HepG2 (cell line): ENCODE measurements around the gene MGMT. TPM values are rescaled to one million over a fixed set of nuclear protein-coding genes. Genes with fewer than 3 reads are reported as not detected.

Experiments
- ATAC-seq: fragments of 200-7000 bp; cut with Tn5 transposase; 3 replicates; pipeline ENCODE4 v1.9.1; 2020; ENCODE audit warnings: mild to moderate bottlenecking, moderate library complexity
- BruUV-seq: library from RNA; stranded (reverse); fragments of 400-500 nt; replicated peaks from 2 replicates; lab custom pipeline; 2021; lab: Mats Ljungman, UMichigan
- CTCF ChIA-PET: fragments of 300-600 bp; formaldehyde crosslinking; extraction: SDS; loops from one replicate; lab custom pipeline; 2021; ENCODE audit warnings: low total read pairs, inconsistent platforms, low intra/inter-chr PET ratio; lab: Yijun Ruan, JAX
- POLR2A ChIA-PET: fragments of 350-600 bp; sonication (Branson Sonifier 250); formaldehyde crosslinking; loops from one replicate; lab custom pipeline; 2020; ENCODE audit warnings: antibody characterized with exemption, inconsistent platforms; lab: Yijun Ruan, JAX
- DNase-seq: peaks from one replicate; pipeline ENCODE4 v3.0.0-alpha.2; 2015; ENCODE audit warnings: low spot score
- FAIRE-seq: peaks from 3 replicates; lab custom pipeline; 2011; peaks lifted over from hg19 to GRCh38; lab: Jason Lieb, UNC
- H2AFZ ChIP-seq: one replicate; pipeline ENCODE4 v1.6.1; 2011; ENCODE audit warnings: low read length, inconsistent platforms
- H3K27ac ChIP-seq: fragments of 300-600 bp; 3 replicates; pipeline ENCODE4 v1.8.0; 2011; ENCODE audit warnings: mixed run types, mild to moderate bottlenecking, mixed read lengths, low read length, inconsistent platforms; ENCODE audit not compliant: insufficient read depth; ENCODE audit errors: extremely low read length
- H3K27me3 ChIP-seq, 2 experiments: fragments of 200-600 bp in 1 of 2; 2 replicates in 1 of 2; 3 replicates in 1 of 2; pipeline versions ENCODE4 v1.6.0 to v1.8.0; 2011; ENCODE audit warnings: low read length in 2 of 2, mild to moderate bottlenecking in 2 of 2, moderate library complexity in 2 of 2, inconsistent platforms in 1 of 2; ENCODE audit not compliant: insufficient read depth in 2 of 2, control insufficient read depth in 1 of 2
- H3K36me3 ChIP-seq, 2 experiments: fragments of 200-600 bp in 1 of 2; replicated peaks in 1 of 2; 2 replicates in 1 of 2; 3 replicates in 1 of 2; pipeline versions ENCODE4 v1.5.1 to v1.8.0; 2011; ENCODE audit warnings: low read length in 2 of 2, inconsistent platforms in 1 of 2; ENCODE audit not compliant: insufficient read depth in 2 of 2, control insufficient read depth in 1 of 2
- H3K4me1 ChIP-seq: 2 replicates; pipeline ENCODE4 v1.5.1; 2012; ENCODE audit warnings: low read length, inconsistent platforms; ENCODE audit not compliant: insufficient read depth
- H3K4me2 ChIP-seq: 2 replicates; pipeline ENCODE4 v1.6.0; 2011; ENCODE audit warnings: low read depth, low read length, inconsistent platforms
- H3K4me3 ChIP-seq, 3 experiments: fragments of 200-600 bp in 1 of 3; sonication (generic), shearing (Covaris generic) in 1 of 3; replicated peaks in 1 of 3; 2 replicates each; pipeline ENCODE4 v1.5.1; 2011 to 2016; ENCODE audit warnings: low read length in 3 of 3, inconsistent platforms in 2 of 3, low read depth in 2 of 3, mild to moderate bottlenecking in 2 of 3, control low read depth in 1 of 3, mixed read lengths in 1 of 3; ENCODE audit not compliant: insufficient read depth in 1 of 3
- H3K79me2 ChIP-seq: one replicate; pipeline ENCODE4 v1.6.1; 2011; ENCODE audit warnings: low read length, inconsistent platforms; ENCODE audit not compliant: insufficient read depth
- H3K9ac ChIP-seq: 2 replicates; pipeline ENCODE4 v1.6.0; 2011; ENCODE audit warnings: mild to moderate bottlenecking, low read depth, low read length, inconsistent platforms; ENCODE audit not compliant: insufficient read depth
- H3K9me3 ChIP-seq: 2 replicates; pipeline ENCODE4 v1.5.1; 2012; ENCODE audit warnings: mild to moderate bottlenecking, low read length
- H4K20me1 ChIP-seq: 2 replicates; pipeline ENCODE4 v1.6.0; 2011; ENCODE audit warnings: inconsistent platforms, mild to moderate bottlenecking, low read length, moderate library complexity; ENCODE audit not compliant: insufficient read depth
- CSRNP2 ChIP-seq: sonication (generic); formaldehyde crosslinking; conservative IDR thresholded peaks from 2 replicates; pipeline ENCODE4 v1.8.0; 2022; ENCODE audit warnings: low read depth, missing genetic modification reagents
- CTCF ChIP-seq: sonication (generic); formaldehyde crosslinking; IDR thresholded peaks from 2 replicates; pipeline ENCODE4 v1.5.0; 2020; ENCODE audit warnings: mild to moderate bottlenecking, missing genetic modification reagents, moderate library complexity
- NFIC ChIP-seq: IDR thresholded peaks from 2 replicates; pipeline ENCODE4 v1.6.1; 2012; ENCODE audit warnings: mild to moderate bottlenecking, low read length, inconsistent platforms
- PITX1 ChIP-seq: sonication (generic); formaldehyde crosslinking; IDR thresholded peaks from 2 replicates; pipeline ENCODE4 v1.5.1; 2020; ENCODE audit warnings: mild to moderate bottlenecking, missing genetic modification reagents
- RBFOX2 ChIP-seq: fragments of 200-400 bp; formaldehyde crosslinking; IDR thresholded peaks from 2 replicates; pipeline ENCODE4 v1.6.1; 2017; ENCODE audit warnings: low read depth, mild to moderate bottlenecking, low read length
- RNF219 ChIP-seq: sonication (generic); formaldehyde crosslinking; IDR thresholded peaks from 2 replicates; pipeline ENCODE4 v1.5.0; 2020; ENCODE audit warnings: mild to moderate bottlenecking, missing genetic modification reagents
- SP2 ChIP-seq: sonication (generic); formaldehyde crosslinking; IDR thresholded peaks from 2 replicates; pipeline ENCODE4 v1.5.1; 2020; ENCODE audit warnings: mild to moderate bottlenecking, missing genetic modification reagents
- ZBTB2 ChIP-seq: sonication (generic); formaldehyde crosslinking; IDR thresholded peaks from 2 replicates; pipeline ENCODE4 v1.8.0; 2022; ENCODE audit warnings: low read depth, missing genetic modification reagents
- ZNF639 ChIP-seq: conservative IDR thresholded peaks from 2 replicates; pipeline ENCODE4 v1.6.1; 2018; ENCODE audit warnings: missing genetic modification reagents
- ZNF644 ChIP-seq: IDR thresholded peaks from 2 replicates; pipeline ENCODE4 v1.6.1; 2016; ENCODE audit warnings: low read depth
- ZNF850 ChIP-seq: sonication (generic); formaldehyde crosslinking; conservative IDR thresholded peaks from 2 replicates; pipeline ENCODE4 v1.9.0; 2021; ENCODE audit warnings: mild to moderate bottlenecking, missing genetic modification reagents
- WGBS: methylation state at CpG from one replicate; pipeline ENCODE4 v1.1.6; 2017; ENCODE audit warnings: low lambda C conversion rate; 5-methylcytosine and 5-hydroxymethylcytosine counted together
- in situ Hi-C: cut with HindIII; loops from 2 replicates; pipeline ENCODE4 v1.10.0; 2017; ENCODE audit warnings: low pct_unique_long_range_greater_than_20kb; ENCODE audit not compliant: extremely low pct_ligation_motif_present
- intact Hi-C: fragments of 100-400 bp; cut with micrococcal nuclease; formaldehyde crosslinking; loops from one replicate; pipeline ENCODE4 v1.10.0; 2022; ENCODE audit not compliant: unreplicated experiment
- polyA plus RNA-seq, 8 experiments: library from polyadenylated mRNA; depleted of rRNA in 3 of 8; stranded (reverse) in 7 of 8; unstranded in 1 of 8; fragments of >200 nt; fragmentation: Illumina TruSeq in 4 of 8; extraction: Trizol in 4 of 8; gene quantifications; 2 replicates each; pipeline versions ENCODE4 v1.2.1 to v1.2.3, GENCODE V29; 2011 to 2016; ENCODE audit warnings: low read depth in 4 of 8, missing spikeins in 1 of 8, mixed read lengths in 1 of 8; ENCODE audit not compliant: insufficient read depth in 1 of 8
- total RNA-seq, 5 experiments: library from RNA; depleted of rRNA; stranded (reverse); fragments of >200 nt; fragmentation: Illumina TruSeq; extraction: Trizol; gene quantifications; 2 replicates each; pipeline ENCODE4 v1.2.3, GENCODE V29; 2016; ENCODE audit warnings: low read depth in 1 of 5

MGMT gene
- total and polyA plus RNA-seq, 2 of the 13 experiments (the other 11 are each of a cell fraction or from before 2014, with no cell fraction given): 12.0 to 19.5 TPM

GRCh38 chr10:129725482-129725881 lies 258.4 kb downstream of the MGMT start:
- CTCF ChIA-PET: no interaction called here
- no peaks in the 10 kb centered on the region for H3K4me1 ChIP-seq
- intact Hi-C loops: no loop called here
- no peaks in the 10 kb centered on the region for H3K27me3 ChIP-seq
- no peak overlapping the region for H3K4me2 ChIP-seq
- WGBS: 47% methylated on average over 4 of the region's 9 CpGs
- H2AFZ ChIP-seq: no peak overlapping the region
- H3K4me3 ChIP-seq: no peak overlapping the region
- DNase-seq: no peak
- POLR2A ChIA-PET: no interaction called here
- no peaks in the 10 kb centered on the region for H3K79me2 ChIP-seq
- TF ChIP-seq SP2: no peak
- TF ChIP-seq ZNF644 (CRISPR knock-in tag): no peak
- no peak for TF ChIP-seq ZNF850 (CRISPR knock-in tag)
- no peak for TF ChIP-seq CSRNP2
- no peak for TF ChIP-seq ZNF639 (CRISPR knock-in tag)
- no peak for TF ChIP-seq RNF219
- TF ChIP-seq RBFOX2: no peak
- TF ChIP-seq ZBTB2 (CRISPR knock-in tag): no peak
- no peak for TF ChIP-seq PITX1 (CRISPR knock-in tag)
- TF ChIP-seq NFIC: no peak
- no peak for TF ChIP-seq CTCF
- TF ChIP-seq, all 625 proteins: peak for 0
- Histone ChIP-seq H3K27ac (no peak overlapping the region), H3K9ac (no peak overlapping the region), H3K9me3 (peaks cover 39% of the 10 kb centered on the region; the same call in 1 of the 2 replicates), H4K20me1 (no peaks in the 10 kb centered on the region), H3K36me3 (peaks cover 0 to 2% of the 10 kb centered on the region in 2 experiments; a peak in 1 of 5 replicates)
- no TSS peak for BruUV-seq
- in situ Hi-C loops: no loop called here
- ATAC-seq: no peak
- no peak for FAIRE-seq
